GM18907 (cell line): Measurements from ENCODE around the gene C17orf58.
"Not testable (repeated sequence)": the region's sequence is repeated elsewhere in the genome, so short reads cannot be mapped to it uniquely, and the experiment has no call there.

ENCODE experiments used
- ATAC-seq: cut with Tn5 transposase; IDR thresholded peaks from one replicate; pipeline ENCODE4 v1.9.1; 2021; ENCODE audit warnings: mild to moderate bottlenecking, moderate library complexity; ENCODE audit not compliant: unreplicated experiment

The C17orf58 gene

DNA sequence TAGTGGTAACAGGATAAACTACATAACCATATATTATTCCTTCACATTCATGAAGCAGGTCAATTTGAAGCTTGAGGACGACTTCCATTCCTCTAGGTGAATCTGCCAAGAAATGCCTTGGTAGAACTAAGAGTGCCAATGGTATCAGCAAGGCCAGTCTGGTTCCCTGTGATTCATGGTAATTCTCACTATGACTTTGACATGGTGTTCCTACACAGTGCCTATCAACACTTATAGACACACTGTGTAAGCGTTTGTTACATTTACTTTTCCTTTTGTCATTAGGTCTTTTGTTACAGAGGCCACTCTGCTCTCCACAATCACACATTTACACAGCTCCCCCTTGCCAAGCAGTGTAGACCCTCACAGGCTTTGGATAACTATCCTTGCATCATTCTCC, 34.1 kb downstream of the C17orf58 start:
- ATAC-seq, result not testable (repeated sequence)

DNA sequence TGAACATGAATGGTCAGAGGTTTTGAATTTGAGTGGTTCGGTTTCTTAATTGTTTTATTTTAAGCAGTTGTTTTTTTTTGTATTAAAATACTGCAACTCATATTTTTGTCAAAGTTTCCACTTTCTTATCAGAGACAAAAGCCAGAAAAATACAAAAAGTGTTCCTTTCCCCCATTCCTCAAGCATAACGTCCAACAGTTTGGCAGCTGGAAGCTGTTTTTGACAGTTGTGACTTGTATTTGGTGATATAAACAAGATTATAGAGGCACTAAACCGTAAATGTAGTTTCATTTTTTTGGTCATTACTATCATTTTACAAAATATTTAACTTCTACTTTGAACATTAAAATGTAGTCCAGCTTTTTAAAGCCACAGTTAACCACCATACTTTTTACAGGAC, 36.0 kb downstream of the C17orf58 start:
- not testable (repeated sequence) for ATAC-seq

DNA sequence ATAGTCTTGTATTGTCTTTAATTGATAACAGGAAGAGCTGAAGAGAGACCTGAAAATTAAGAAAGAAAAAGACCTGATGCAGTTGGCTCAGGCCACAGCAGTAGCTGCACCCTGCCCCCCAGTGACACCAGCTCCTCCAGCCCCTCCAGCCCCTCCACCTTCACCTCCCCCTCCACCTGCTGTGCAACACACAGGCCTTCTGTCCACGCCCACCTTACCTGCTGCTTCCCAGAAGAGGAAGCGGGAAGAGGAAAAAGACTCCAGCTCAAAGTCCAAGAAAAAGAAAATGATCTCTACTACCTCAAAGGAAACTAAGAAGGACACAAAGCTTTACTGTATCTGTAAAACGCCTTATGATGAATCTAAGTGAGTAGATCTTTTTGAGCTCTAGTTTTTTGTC, 36.8 kb downstream of the C17orf58 start:
- ATAC-seq, result no peak

DNA sequence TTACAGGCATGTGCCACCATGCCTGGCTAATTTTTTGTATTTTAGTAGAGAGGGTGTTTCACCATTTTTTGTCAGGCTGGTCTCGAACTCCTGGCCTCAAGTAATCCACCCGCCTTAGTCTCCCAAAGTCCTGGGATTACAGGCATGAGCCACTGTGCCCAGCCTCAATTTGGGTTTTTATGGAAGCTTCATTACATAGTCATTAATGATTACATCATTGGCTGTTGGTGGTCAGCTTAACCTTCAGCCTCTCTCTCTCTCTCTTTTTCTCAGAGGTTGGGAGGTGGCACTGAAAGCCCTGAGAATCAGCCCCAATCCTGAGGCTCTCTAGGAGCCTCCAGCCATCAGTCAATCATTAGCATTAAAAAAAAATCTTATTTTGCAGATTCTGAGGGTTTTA, 45.3 kb downstream of the C17orf58 start:
- ATAC-seq, result no peak

DNA sequence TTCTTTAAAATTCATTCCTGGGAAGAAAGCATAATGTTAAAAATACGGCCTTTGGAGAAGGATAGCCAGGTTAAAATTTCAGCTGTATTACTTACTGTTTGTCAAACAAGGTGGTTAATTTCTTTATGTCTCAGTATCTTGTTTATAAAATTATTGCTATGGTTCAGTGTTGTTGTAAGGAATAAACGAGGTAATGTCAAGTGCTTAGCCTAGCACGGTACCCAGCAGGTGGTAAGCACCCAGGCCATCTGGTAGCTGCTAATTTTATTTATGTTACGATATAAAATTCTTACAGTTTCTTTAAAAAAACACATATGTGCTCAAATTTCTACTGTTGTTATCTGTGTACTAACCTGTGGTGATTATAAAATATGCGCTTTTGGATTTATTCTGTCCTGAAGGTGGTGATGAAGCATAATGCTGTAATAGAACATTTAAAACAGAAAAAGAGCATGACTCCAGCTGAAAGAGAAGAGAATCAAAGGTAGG, 48.9 kb downstream of the C17orf58 start:
- ATAC-seq, result no peak

DNA sequence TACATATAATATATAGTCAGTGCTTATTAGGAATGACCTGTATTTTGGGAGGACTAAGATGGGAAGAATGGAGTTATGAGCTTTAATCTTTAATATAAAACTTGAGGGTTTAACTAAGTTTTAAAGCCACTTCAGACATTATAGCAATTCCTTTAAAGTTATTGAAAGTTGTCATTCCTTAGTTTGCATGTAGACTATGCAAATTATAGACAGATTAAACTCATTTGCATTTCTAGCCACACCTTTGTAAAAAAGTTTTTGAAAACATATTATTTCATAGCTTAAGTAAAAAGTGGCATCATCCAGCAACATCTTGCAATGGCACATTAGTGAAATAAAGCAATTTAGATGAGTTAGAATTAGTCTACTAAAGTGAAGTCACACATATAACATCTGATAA, 49.8 kb downstream of the C17orf58 start:
- no peak for ATAC-seq

DNA sequence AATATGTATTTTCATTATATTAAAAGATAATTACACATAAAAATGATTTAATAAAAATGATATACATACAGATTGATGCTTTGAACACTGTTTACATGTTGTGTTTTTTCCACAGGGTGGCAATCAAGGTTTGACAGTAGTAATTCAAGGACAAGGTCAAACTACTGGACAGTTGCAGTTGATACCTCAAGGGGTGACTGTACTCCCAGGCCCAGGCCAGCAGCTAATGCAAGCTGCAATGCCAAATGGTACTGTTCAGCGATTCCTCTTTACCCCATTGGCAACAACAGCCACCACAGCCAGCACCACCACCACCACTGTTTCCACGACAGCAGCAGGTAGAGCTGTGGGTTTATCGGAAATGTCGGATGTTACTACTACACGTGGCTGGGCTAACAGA, 52.2 kb downstream of the C17orf58 start:
- ATAC-seq, result no peak

DNA sequence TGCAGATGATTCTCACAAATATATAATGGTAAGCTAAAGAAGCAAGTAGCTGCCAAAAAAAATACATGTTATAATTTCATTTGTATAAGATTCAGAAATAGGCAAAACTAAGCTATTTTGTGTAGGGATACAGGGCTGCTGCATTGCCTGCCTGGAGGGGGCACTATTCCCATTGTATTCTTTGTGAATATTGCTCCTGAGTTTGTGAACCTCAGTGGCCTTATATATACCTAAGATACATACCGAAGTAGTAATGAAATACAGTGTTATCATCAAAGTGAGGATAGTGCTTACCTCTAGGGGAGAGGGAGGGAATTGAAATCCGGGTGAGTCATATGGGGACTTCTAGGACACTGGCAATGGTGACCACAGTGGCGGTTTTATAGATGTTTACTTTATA, 53.5 kb downstream of the C17orf58 start:
- no peak for ATAC-seq
